ENCODE measurements around the gene GPR160.

GRCh38 chr3:170044795-170045244 lies 7.0 kb downstream of the GPR160 start:
- TF ChIP-seq, protein P1, sequence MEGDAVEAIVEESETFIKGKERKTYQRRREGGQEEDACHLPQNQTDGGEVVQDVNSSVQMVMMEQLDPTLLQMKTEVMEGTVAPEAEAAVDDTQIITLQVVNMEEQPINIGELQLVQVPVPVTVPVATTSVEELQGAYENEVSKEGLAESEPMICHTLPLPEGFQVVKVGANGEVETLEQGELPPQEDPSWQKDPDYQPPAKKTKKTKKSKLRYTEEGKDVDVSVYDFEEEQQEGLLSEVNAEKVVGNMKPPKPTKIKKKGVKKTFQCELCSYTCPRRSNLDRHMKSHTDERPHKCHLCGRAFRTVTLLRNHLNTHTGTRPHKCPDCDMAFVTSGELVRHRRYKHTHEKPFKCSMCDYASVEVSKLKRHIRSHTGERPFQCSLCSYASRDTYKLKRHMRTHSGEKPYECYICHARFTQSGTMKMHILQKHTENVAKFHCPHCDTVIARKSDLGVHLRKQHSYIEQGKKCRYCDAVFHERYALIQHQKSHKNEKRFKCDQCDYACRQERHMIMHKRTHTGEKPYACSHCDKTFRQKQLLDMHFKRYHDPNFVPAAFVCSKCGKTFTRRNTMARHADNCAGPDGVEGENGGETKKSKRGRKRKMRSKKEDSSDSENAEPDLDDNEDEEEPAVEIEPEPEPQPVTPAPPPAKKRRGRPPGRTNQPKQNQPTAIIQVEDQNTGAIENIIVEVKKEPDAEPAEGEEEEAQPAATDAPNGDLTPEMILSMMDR (IDR thresholded peaks at IDR 0.05) = no peak
- TF ChIP-seq POLR2A (IDR thresholded peaks at IDR 0.05) (no peak), POLR2AphosphoS5 (IDR thresholded peaks at IDR 0.05) (peak; percentile 14)
